ENCODE measurements around the gene ARHGAP21. TPM values are rescaled to one million over a fixed set of nuclear protein-coding genes. Genes with fewer than 3 reads are reported as not detected.

Gene ARHGAP21
- total RNA-seq, 1 experiment from 2014 or later = 64.2 TPM

DNA sequence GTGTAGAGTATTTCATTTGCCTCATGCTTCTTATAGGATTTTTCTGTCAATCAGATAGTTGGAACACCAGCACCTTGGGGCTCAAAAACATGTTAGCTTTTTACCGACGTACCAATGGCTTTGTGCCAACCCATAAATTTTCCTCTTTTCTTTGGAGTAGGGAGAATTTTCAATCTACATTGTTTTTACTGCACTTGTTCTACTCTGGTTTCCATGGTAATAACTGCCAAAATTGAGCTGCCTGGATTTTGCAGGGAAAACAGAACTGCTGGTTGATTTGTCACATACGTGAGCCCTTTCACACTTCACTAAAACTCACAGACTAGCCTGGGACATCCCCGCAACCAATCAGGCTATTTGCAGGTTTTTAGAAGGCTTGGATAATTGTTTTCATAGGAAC is 189.7 kb downstream of the ARHGAP21 start:
- Histone ChIP-seq H3K27me3 (replicated peaks) (no peaks in the 10 kb centered on the region), H3K36me3 (peaks cover 5% of the 10 kb centered on the region), H3K4me1 (replicated peaks) (no peaks in the 10 kb centered on the region), H3K27ac (no peak overlapping the region), H3K9me3 (replicated peaks) (no peaks in the 10 kb centered on the region), H3K4me3 (no peak overlapping the region)
- no peak for DNase-seq (ENCODE audit: low read depth in 1 of 2, low spot score in 2 of 2)

Other genes with a start within 250 kb of the ARHGAP21 start
- gene PRTFDC1, start 228.7 kb upstream of the ARHGAP21 start, total RNA-seq (2014; rRNA removed; shearing (Covaris generic)) = 15.0 and 48.6 TPM in 2 replicates

Measured in SJSA1 (cell line).